ENCODE results near the gene PKIG.

- TF ChIP-seq, protein P1, sequence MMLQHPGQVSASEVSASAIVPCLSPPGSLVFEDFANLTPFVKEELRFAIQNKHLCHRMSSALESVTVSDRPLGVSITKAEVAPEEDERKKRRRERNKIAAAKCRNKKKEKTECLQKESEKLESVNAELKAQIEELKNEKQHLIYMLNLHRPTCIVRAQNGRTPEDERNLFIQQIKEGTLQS (IDR thresholded peaks at IDR 0.05), result no peak
- TF ChIP-seq POLR2AphosphoS5 (IDR thresholded peaks at IDR 0.05; ENCODE audit: low read depth, low read length), result no peak
- TF ChIP-seq ZNF274 (IDR thresholded peaks at IDR 0.05; ENCODE audit: low read depth, low read length), result no peak
- no peak for TF ChIP-seq CTCF (IDR thresholded peaks at IDR 0.05 in 2 of 3, conservative IDR thresholded peaks at IDR 0.05 in 1 of 3; ENCODE audit: borderline replicate concordance in 1 of 3, insufficient read depth in 1 of 3, low read depth in 2 of 3, low read length in 2 of 3)
Observed at GRCh38 chr20:44625361-44625760, 43.0 kb downstream of the PKIG start.
